ENCODE data around the gene ART4.
A peak's percentile ranks its signal among the peaks of the same experiment; 100 is the strongest.

ART4 gene

GRCh38 chr12:14810167-14810952 is 33.0 kb downstream of the ART4 start:
- no peak for DNase-seq

- DNase-seq, result no peak
Measured at GRCh38 chr12:14803830-14804160, 39.5 kb downstream of the ART4 start.

- peak; percentile 99 for DNase-seq
Measured at GRCh38 chr12:14803011-14803829, 40.1 kb downstream of the ART4 start, which contains the start of the genes C12orf60 and WBP11. Gene C12orf60, plus strand, starts transcription at chr12:14803670. Its CDS starts 19,266 bp downstream, at chr12:14822936. Gene WBP11, minus strand, starts transcription at chr12:14803478. Its CDS starts 2,095 bp downstream, at chr12:14801383.

GRCh38 chr12:14802721-14803010 is 40.7 kb downstream of the ART4 start:
- no peak for DNase-seq

- DNase-seq, result no peak
Measured at GRCh38 chr12:14802247-14802646, 41.1 kb downstream of the ART4 start.

GRCh38 chr12:14795028-14795448 is 48.3 kb downstream of the ART4 start:
- DNase-seq, result no peak

- DNase-seq, result no peak
Measured at GRCh38 chr12:14785568-14785967, 57.8 kb downstream of the ART4 start.

- DNase-seq, result peak; percentile 47
Measured at GRCh38 chr12:14784471-14784870, 58.9 kb downstream of the ART4 start.

GRCh38 chr12:14782756-14783155 is 60.6 kb downstream of the ART4 start:
- DNase-seq, result peak; percentile 49

- DNase-seq, result no peak
Measured at GRCh38 chr12:14781563-14781962, 61.8 kb downstream of the ART4 start.

GRCh38 chr12:14780859-14781258 is 62.5 kb downstream of the ART4 start:
- no peak for DNase-seq

GRCh38 chr12:14779834-14780233 is 63.5 kb downstream of the ART4 start:
- no peak for DNase-seq

GRCh38 chr12:14777271-14777670 is 66.1 kb downstream of the ART4 start:
- DNase-seq, result no peak

GRCh38 chr12:14776236-14776961 is 66.9 kb downstream of the ART4 start:
- peak; percentile 22 for DNase-seq

GRCh38 chr12:14775636-14775980 is 67.7 kb downstream of the ART4 start:
- DNase-seq, result no peak

Measured in MV-4-11 (cell line).